ENCODE data around the gene LYSET.

- TF ChIP-seq POLR2A (IDR thresholded peaks at IDR 0.05), result no peak
- TF ChIP-seq, protein P1, sequence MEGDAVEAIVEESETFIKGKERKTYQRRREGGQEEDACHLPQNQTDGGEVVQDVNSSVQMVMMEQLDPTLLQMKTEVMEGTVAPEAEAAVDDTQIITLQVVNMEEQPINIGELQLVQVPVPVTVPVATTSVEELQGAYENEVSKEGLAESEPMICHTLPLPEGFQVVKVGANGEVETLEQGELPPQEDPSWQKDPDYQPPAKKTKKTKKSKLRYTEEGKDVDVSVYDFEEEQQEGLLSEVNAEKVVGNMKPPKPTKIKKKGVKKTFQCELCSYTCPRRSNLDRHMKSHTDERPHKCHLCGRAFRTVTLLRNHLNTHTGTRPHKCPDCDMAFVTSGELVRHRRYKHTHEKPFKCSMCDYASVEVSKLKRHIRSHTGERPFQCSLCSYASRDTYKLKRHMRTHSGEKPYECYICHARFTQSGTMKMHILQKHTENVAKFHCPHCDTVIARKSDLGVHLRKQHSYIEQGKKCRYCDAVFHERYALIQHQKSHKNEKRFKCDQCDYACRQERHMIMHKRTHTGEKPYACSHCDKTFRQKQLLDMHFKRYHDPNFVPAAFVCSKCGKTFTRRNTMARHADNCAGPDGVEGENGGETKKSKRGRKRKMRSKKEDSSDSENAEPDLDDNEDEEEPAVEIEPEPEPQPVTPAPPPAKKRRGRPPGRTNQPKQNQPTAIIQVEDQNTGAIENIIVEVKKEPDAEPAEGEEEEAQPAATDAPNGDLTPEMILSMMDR (IDR thresholded peaks at IDR 0.05), result no peak
Observed at GRCh38 chr14:93234798-93235197, 49.7 kb downstream of the LYSET start.

Data from thyroid gland (tissue), 4 donors.